Measurements from ENCODE around the gene KCNN4.
A peak's percentile ranks its signal among the peaks of the same experiment; 100 is the strongest.
"Not testable (repeated sequence)": the region's sequence is repeated elsewhere in the genome, so short reads cannot be mapped to it uniquely, and the experiment has no call there.

Gene KCNN4

DNA sequence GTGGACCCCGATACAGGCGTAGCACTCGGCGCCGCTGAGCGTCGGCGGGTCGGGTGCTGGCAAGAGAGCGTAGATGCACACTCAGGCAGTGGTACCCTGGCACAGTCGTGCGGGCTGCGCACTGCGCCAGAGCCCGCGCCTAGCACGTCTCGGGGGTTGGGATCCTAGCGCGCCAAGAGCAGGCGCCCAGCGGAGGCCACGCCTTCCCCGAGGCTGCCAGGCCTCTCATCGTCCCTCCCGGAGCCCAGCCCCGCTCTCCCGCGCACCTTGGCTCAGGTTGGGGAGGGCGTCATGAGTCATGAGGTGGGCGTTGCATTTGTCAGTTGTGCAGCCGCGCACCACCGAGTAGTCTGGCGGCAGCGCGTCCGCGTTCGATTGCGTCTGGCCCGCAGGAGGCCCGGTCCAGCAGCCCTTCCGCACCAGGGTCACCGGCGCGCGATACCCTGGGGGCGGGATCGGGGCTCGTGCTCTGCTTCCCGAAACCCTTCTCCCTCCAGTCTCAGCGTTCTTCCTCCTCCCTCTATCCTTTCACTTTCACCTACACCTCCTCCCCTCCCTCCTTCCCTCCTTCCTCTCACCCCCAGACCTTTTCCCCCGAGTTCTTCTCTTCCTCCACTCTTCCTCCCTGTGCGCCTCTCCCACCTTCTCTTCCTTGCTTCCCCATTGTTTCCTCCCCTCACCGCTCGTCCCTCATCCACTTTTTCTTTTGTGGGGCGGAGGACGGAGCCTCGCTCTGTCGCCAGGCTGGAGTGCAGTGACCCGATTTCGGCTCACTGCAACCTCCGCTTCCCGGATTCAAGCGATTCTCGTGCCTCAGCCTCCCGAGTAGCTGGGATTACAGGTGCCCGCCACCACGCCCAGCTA, 18.0 kb upstream of the KCNN4 start:
- DNase-seq = peak; percentile 93

GRCh38 chr19:43798026-43798545, 17.3 kb upstream of the KCNN4 start:
- no peak for DNase-seq

DNA sequence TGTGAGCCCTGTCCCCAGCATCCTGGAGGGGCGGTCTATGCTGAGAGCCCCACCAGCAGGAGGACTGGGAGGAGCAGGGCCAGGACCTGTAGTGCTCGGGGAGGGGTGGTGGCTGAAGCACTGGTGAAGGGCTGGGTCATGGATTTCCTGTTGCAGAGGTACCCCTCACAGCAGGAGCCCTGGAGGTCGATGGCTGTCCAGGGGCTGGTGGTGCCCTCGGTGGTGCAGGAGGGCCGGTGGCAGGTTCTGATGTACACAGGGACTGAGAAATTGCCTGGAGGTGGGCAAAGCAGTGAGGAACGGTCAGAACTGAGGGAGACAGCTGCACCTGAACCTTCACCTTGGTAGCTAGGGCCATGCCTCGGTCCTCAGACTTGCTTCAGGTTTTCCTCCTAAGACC, 16.8 kb upstream of the KCNN4 start:
- no peak for DNase-seq

DNA sequence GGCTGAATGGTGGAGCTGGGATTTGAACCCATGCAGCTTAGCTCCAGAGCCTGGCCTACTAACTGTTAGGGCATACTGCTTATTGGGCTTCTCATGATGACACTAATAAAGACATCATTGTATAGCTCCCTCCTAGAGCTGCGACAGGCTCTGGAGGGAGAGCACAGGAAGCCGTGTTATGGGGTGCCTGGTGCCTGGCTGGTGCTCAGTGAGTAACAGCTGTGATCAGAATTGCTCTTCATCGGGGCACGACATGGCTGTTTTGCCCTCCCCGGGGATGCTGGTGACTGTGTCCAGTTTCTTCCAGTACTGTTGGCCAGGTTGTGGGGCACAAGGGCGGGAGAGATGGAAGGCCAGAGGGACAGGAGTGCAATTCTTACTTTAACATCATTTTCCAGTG, 16.3 kb upstream of the KCNN4 start:
- no peak for DNase-seq

DNA sequence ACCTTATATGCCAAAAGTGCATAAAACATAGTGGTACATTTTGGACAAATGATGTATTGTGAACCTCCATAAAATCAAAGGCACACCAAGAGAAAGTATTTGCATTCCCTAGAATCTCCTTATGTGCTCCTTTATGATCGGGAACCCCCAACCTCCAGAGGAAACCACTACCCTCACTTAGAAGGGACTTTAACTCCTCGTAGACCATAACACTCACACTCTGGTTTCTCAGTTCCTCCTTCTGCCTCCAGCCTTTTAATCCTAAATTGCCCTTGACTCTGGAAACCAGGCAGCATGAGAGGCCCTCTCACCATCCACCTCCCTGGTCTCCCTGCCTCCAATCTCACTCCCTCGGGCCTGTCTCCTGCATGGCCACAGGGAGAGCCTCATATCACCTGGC, 9.8 kb upstream of the KCNN4 start:
- no peak for DNase-seq

GRCh38 chr19:43789029-43789428, 8.3 kb upstream of the KCNN4 start:
- DNase-seq = no peak

- no peak for DNase-seq
Measured at GRCh38 chr19:43786665-43787064, 5.9 kb upstream of the KCNN4 start.

DNA sequence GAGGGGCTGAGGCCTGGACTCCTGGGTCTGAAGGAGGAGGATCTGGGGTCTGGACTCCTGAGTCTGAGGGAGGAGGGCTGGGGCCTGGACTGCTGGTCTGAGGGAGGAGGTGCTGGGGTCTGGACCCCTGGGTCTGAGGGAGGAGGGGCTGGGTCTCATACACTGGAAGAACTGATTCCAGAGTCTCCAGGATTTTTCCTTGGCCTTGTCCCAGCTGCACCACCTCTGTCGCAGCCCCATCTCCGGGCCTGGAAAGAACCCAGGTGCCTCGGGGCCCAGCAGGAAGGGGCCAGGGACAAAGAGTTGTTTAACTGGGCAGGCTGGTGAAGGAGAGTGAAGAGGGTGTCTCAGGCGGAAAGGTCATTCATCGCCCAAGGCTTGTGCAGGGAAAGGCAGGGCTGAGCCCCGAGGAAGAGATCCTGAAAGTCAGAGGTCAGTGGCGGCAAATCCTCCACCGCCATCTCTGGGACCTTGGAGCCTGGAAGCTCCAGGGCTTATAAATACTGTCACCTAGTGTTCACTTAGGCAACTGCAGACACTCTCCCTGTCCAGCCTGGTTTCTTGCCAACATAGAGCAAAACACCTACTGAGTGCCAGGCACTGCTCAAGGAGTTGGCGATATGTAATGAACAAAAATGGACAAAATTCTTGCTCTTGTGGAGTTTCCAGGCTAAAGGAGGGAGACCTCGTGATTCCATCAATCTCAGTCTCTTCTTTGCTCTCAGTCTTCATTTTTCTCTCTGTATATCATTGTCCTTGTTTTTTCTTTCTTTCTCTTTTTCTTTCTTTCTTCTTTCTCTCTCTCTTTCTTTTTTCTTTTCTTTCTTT, 4.4 kb upstream of the KCNN4 start:
- peak; percentile 75 for DNase-seq

- DNase-seq = no peak
Measured at GRCh38 chr19:43784241-43784980, 3.6 kb upstream of the KCNN4 start.

DNA sequence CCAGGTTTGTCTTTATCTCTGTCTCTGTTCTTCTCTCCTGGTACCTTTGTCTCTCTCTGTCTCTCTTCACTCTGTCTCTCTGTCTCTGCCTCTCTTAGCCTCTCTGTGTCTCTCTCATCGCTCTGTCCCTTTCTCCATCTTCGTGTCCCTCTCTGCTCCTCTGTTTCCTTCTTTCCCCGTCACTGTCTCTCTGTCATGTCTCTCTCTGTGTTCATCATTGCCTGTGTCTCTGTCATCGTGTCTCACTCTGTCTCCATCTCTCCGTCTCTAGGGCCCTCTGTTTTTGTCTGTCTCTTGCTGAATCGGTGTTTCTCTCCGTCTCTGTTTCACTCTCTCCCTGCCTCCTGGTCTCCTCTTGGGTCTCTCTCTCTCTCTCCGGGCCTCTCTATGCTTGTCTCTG, 2.9 kb upstream of the KCNN4 start:
- DNase-seq = no peak

DNA sequence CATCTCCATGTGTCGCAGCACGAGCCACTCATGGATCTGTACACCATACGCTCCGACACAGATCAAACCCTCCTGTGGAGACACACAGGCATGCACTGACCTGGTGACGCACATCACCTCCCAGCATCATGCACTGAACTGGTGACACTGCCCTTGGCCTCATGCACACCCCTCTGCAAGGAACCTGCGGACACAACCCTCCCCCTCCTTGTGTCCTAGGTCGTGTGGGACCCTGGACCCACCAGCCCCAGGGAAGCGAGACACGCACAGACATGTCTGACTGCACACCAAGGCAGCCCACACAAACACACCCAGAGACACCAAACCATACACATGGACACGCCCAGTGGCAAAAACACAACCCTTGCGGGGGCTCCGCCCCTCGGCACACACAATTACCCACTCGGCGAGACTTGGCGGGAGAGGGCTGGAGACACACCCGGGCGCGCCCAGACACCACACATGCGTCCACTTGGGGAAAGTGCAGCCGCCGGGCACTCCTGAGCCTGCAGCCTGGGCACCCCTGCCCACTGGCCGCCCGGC, 2.0 kb upstream of the KCNN4 start:
- no peak for DNase-seq

- DNase-seq = no peak
Measured at GRCh38 chr19:43782311-43782660, 1.5 kb upstream of the KCNN4 start.

DNA sequence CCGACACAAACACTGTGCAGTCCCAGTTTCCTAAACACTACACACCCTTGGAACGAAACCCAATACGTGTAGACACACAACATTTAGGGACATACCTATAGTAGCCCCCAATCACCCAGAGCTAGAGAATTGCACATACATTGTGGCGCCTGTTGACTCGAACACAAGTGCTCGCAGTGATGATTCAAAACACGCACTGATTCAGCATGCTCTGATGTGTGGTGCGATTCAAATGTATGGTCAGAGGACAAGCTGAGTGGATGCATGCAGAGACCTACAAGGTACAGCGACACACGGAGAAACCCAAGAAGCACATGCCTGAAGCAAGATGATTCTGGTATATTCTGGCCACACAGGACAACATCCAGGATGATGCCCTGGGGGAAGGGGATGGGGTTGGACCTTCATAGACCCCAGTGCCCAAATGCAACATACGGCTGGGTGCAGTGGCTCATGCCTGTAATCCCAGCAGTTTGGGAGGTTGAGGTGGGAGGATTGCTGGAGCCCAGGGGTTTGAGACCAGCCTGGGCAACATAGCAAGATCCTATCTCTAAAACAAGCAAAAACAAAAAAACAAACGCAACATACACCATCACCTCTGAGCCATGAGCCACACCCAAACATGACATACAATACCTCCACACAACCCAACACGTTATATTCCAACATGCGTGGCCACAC, 997 bp upstream of the KCNN4 start:
- DNase-seq = no peak

- DNase-seq = peak; percentile 31
Measured at GRCh38 chr19:43779820-43780219, 953 bp downstream of the KCNN4 start.

GRCh38 chr19:43779147-43779819, 1.5 kb downstream of the KCNN4 start:
- no peak for DNase-seq

GRCh38 chr19:43778651-43779050, 2.1 kb downstream of the KCNN4 start:
- DNase-seq = peak; percentile 99

GRCh38 chr19:43777163-43777695, 3.5 kb downstream of the KCNN4 start:
- DNase-seq = no peak

GRCh38 chr19:43776286-43776685, 4.5 kb downstream of the KCNN4 start:
- no peak for DNase-seq

- DNase-seq = no peak
Measured at GRCh38 chr19:43775299-43775890, 5.4 kb downstream of the KCNN4 start.

DNA sequence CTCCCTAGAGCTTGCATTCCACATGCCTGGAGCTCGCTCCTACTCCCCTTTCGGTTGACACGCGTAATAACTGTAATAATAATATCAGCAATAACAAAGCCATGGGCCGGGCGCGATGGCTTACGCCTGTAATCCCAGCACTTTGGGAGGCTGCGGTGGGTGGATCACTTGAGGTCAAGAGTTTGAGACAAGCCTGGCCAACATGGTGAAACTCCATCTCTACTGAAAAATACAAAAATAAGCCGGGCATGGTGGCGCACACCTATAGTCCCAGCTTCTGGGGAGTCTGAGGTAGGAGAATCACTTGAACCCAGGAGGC, 5.9 kb downstream of the KCNN4 start:
- not testable (repeated sequence) for DNase-seq

Data from NCI-H146 (cell line).